HK-2 (cell line): ENCODE measurements around the gene GP5.

Experiments used
- DNase-seq: peaks from one replicate; pipeline ENCODE4 v3.0.0-alpha.2; 2018; ENCODE audit not compliant: unreplicated experiment

The GP5 gene

GRCh38 chr3:194396859-194397756 lies 2.0 kb downstream of the GP5 start:
- DNase-seq = no peak

- no peak for DNase-seq
Measured at GRCh38 chr3:194396539-194396858, 2.6 kb downstream of the GP5 start.

- DNase-seq = no peak
Measured at GRCh38 chr3:194395778-194396538, 3.1 kb downstream of the GP5 start.

- DNase-seq = no peak
Measured at GRCh38 chr3:194395212-194395611, 3.9 kb downstream of the GP5 start.

- no peak for DNase-seq
Measured at GRCh38 chr3:194392576-194392975, 6.5 kb downstream of the GP5 start.

- no peak for DNase-seq
Measured at GRCh38 chr3:194390835-194391234, 8.2 kb downstream of the GP5 start.

- no peak for DNase-seq
Measured at GRCh38 chr3:194389269-194389668, 9.8 kb downstream of the GP5 start.

GRCh38 chr3:194387926-194388418 lies 11.1 kb downstream of the GP5 start:
- DNase-seq = no peak

GRCh38 chr3:194387276-194387675 lies 11.8 kb downstream of the GP5 start:
- no peak for DNase-seq

- no peak for DNase-seq
Measured at GRCh38 chr3:194386648-194387047, 12.4 kb downstream of the GP5 start.

- DNase-seq = no peak
Measured at GRCh38 chr3:194386066-194386465, 13.0 kb downstream of the GP5 start.

- no peak for DNase-seq
Measured at GRCh38 chr3:194384569-194385001, 14.5 kb downstream of the GP5 start.

- DNase-seq = no peak
Measured at GRCh38 chr3:194384156-194384555, 14.9 kb downstream of the GP5 start.

- DNase-seq = no peak
Measured at GRCh38 chr3:194383276-194383940, 15.7 kb downstream of the GP5 start.

- no peak for DNase-seq
Measured at GRCh38 chr3:194382892-194383223, 16.2 kb downstream of the GP5 start.

- DNase-seq = no peak
Measured at GRCh38 chr3:194382196-194382891, 16.7 kb downstream of the GP5 start.

GRCh38 chr3:194381460-194381875 lies 17.6 kb downstream of the GP5 start:
- DNase-seq = no peak

GRCh38 chr3:194380326-194380725 lies 18.7 kb downstream of the GP5 start:
- no peak for DNase-seq

- DNase-seq = no peak
Measured at GRCh38 chr3:194379651-194380050, 19.4 kb downstream of the GP5 start.

- no peak for DNase-seq
Measured at GRCh38 chr3:194379231-194379630, 19.8 kb downstream of the GP5 start.

- DNase-seq = no peak
Measured at GRCh38 chr3:194377708-194378107, 21.4 kb downstream of the GP5 start.

- no peak for DNase-seq
Measured at GRCh38 chr3:194376241-194376560, 22.9 kb downstream of the GP5 start.
